ENCODE measurements around the gene UNC45A.
"Not testable (repeated sequence)": the region's sequence is repeated elsewhere in the genome, so short reads cannot be mapped to it uniquely, and the experiment has no call there.

UNC45A gene

GRCh38 chr15:90903733-90904536, 31.1 kb upstream of the UNC45A start:
- no peak for FAIRE-seq

GRCh38 chr15:90904746-90905145, 30.3 kb upstream of the UNC45A start:
- no peak for FAIRE-seq

GRCh38 chr15:90905306-90906180, 29.5 kb upstream of the UNC45A start:
- FAIRE-seq, result no peak

- no peak for FAIRE-seq
Observed at GRCh38 chr15:90906181-90906849, 28.8 kb upstream of the UNC45A start.

GRCh38 chr15:90907051-90907660, 27.9 kb upstream of the UNC45A start:
- no peak for FAIRE-seq

GRCh38 chr15:90907838-90908507, 27.1 kb upstream of the UNC45A start:
- FAIRE-seq, result no peak

GRCh38 chr15:90909449-90909848, 25.6 kb upstream of the UNC45A start:
- FAIRE-seq, result not testable (repeated sequence)

GRCh38 chr15:90909976-90910375, 25.1 kb upstream of the UNC45A start:
- no peak for FAIRE-seq

GRCh38 chr15:90910441-90911301, 24.4 kb upstream of the UNC45A start:
- no peak for FAIRE-seq

GRCh38 chr15:90911302-90911623, 23.8 kb upstream of the UNC45A start:
- no peak for FAIRE-seq

- FAIRE-seq, result no peak
Observed at GRCh38 chr15:90911906-90912769, 22.9 kb upstream of the UNC45A start.

- no peak for FAIRE-seq
Observed at GRCh38 chr15:90912770-90913075, 22.4 kb upstream of the UNC45A start.

GRCh38 chr15:90913398-90913944, 21.6 kb upstream of the UNC45A start:
- no peak for FAIRE-seq

- no peak for FAIRE-seq
Observed at GRCh38 chr15:90914305-90915080, 20.6 kb upstream of the UNC45A start.

GRCh38 chr15:90915216-90915807, 19.8 kb upstream of the UNC45A start:
- FAIRE-seq, result no peak

- no peak for FAIRE-seq
Observed at GRCh38 chr15:90915808-90916440, 19.2 kb upstream of the UNC45A start.

- no peak for FAIRE-seq
Observed at GRCh38 chr15:90916461-90916860, 18.6 kb upstream of the UNC45A start.

- no peak for FAIRE-seq
Observed at GRCh38 chr15:90917569-90917968, 17.5 kb upstream of the UNC45A start.
